Stimulated activated CD4-positive, alpha-beta T cell treated with anti-CD3 and anti-CD28 coated beads, Interleukin-15, amount 100 ng/mL, for 24 hours (primary cell): ENCODE results near the gene NMNAT3.

Experiments
- DNase-seq: peaks from one replicate; pipeline ENCODE4 v3.0.0-alpha.2; 2020

NMNAT3 gene

GRCh38 chr3:139674571-139675260, 3.1 kb downstream of the NMNAT3 start:
- no peak for DNase-seq

GRCh38 chr3:139672884-139673283, 4.9 kb downstream of the NMNAT3 start:
- no peak for DNase-seq

GRCh38 chr3:139671863-139672646, 5.7 kb downstream of the NMNAT3 start:
- DNase-seq = no peak

GRCh38 chr3:139671107-139671506, 6.7 kb downstream of the NMNAT3 start:
- DNase-seq = no peak

GRCh38 chr3:139670196-139670595, 7.6 kb downstream of the NMNAT3 start:
- DNase-seq = no peak

- no peak for DNase-seq
Measured at GRCh38 chr3:139668332-139668731, 9.4 kb downstream of the NMNAT3 start.

- no peak for DNase-seq
Measured at GRCh38 chr3:139664958-139665357, 12.8 kb downstream of the NMNAT3 start.

- DNase-seq = no peak
Measured at GRCh38 chr3:139660269-139660668, 17.5 kb downstream of the NMNAT3 start.

GRCh38 chr3:139659511-139659910, 18.3 kb downstream of the NMNAT3 start:
- DNase-seq = no peak

- no peak for DNase-seq
Measured at GRCh38 chr3:139657936-139658335, 19.8 kb downstream of the NMNAT3 start.

GRCh38 chr3:139657434-139657833, 20.3 kb downstream of the NMNAT3 start:
- DNase-seq = no peak

- no peak for DNase-seq
Measured at GRCh38 chr3:139655909-139656595, 21.7 kb downstream of the NMNAT3 start.

GRCh38 chr3:139654637-139655365, 23.0 kb downstream of the NMNAT3 start:
- DNase-seq = no peak

- no peak for DNase-seq
Measured at GRCh38 chr3:139653582-139653981, 24.2 kb downstream of the NMNAT3 start.

GRCh38 chr3:139652561-139652960, 25.2 kb downstream of the NMNAT3 start:
- DNase-seq = no peak

GRCh38 chr3:139647866-139648435, 29.8 kb downstream of the NMNAT3 start:
- DNase-seq = no peak

GRCh38 chr3:139646512-139646911, 31.3 kb downstream of the NMNAT3 start:
- DNase-seq = no peak

GRCh38 chr3:139642996-139643395, 34.8 kb downstream of the NMNAT3 start:
- no peak for DNase-seq

- no peak for DNase-seq
Measured at GRCh38 chr3:139640456-139640855, 37.3 kb downstream of the NMNAT3 start.

- no peak for DNase-seq
Measured at GRCh38 chr3:139639662-139640061, 38.1 kb downstream of the NMNAT3 start.

GRCh38 chr3:139638518-139638917, 39.3 kb downstream of the NMNAT3 start:
- DNase-seq = no peak

GRCh38 chr3:139636511-139636910, 41.3 kb downstream of the NMNAT3 start:
- DNase-seq = no peak

GRCh38 chr3:139634111-139634635, 43.6 kb downstream of the NMNAT3 start:
- DNase-seq = no peak
